SU-DHL-6 (cell line): ENCODE data around the gene ELMO1.

Experiments
- CTCF ChIP-seq: fragments of 200-600 bp; sonication (generic); IDR thresholded peaks from one replicate; pipeline ENCODE4 v1.5.1; 2017; ENCODE audit warnings: antibody characterized with exemption, mild to moderate bottlenecking, low read length, moderate library complexity; ENCODE audit not compliant: insufficient read depth, poor library complexity, severe bottlenecking
- EZH2phosphoT487 ChIP-seq: fragments of 200-600 bp; sonication (generic), shearing (Covaris generic); conservative IDR thresholded peaks from 2 replicates; pipeline ENCODE4 v1.6.1; 2018; ENCODE audit warnings: mild to moderate bottlenecking, antibody characterized with exemption, low read length, moderate library complexity, mixed read lengths

GRCh38 chr7:37484426-37485073, 35.9 kb upstream of the ELMO1 start:
- no peak for TF ChIP-seq CTCF
- no peak for TF ChIP-seq EZH2phosphoT487
